Large intestine (tissue), 3 donors: ENCODE measurements around the gene DCUN1D3. TPM values are rescaled to one million over a fixed set of nuclear protein-coding genes. Genes with fewer than 3 reads are reported as not detected.

Experiments used
- DNase-seq, 2 donors: peaks; one replicate each; pipeline versions ENCODE4 v3.0.0 to v3.0.0-alpha.2; 2013
- H3K27ac ChIP-seq: one replicate; pipeline ENCODE4 v1.5.1; 2013; ENCODE audit warnings: low read length
- H3K27me3 ChIP-seq: 2 replicates; pipeline ENCODE4 v1.6.1; 2013; ENCODE audit warnings: low read length; ENCODE audit not compliant: control insufficient read depth, insufficient read depth
- H3K36me3 ChIP-seq: 2 replicates; pipeline ENCODE4 v1.6.1; 2013; ENCODE audit warnings: low read length; ENCODE audit not compliant: control insufficient read depth, insufficient read depth
- H3K4me1 ChIP-seq: one replicate; pipeline ENCODE4 v1.6.1; 2013; ENCODE audit warnings: low read length; ENCODE audit not compliant: control insufficient read depth, insufficient read depth
- H3K4me3 ChIP-seq: one replicate; pipeline ENCODE4 v1.5.1; 2013; ENCODE audit warnings: low read length
- H3K9me3 ChIP-seq: one replicate; pipeline ENCODE4 v1.6.1; 2013; ENCODE audit warnings: mild to moderate bottlenecking, low read depth, low read length, moderate library complexity; ENCODE audit not compliant: control insufficient read depth
- WGBS: methylation state at CpG from one replicate; pipeline ENCODE4 v1.1.5; 2013; ENCODE audit warnings: low lambda C conversion rate; ENCODE audit not compliant: insufficient coverage; 5-methylcytosine and 5-hydroxymethylcytosine counted together
- polyA plus RNA-seq: library from polyadenylated mRNA; unstranded; fragments of 120-200 nt; gene quantifications from one replicate; pipeline ENCODE4 v1.2.1, GENCODE V29; 2013

Gene DCUN1D3
- polyA plus RNA-seq, 1 donor, result 18.3 TPM

- no CpG with 5 or more reads among the region's 3 CpGs for WGBS
- no peaks in the 10 kb centered on the region for H3K9me3 ChIP-seq
- H3K4me3 ChIP-seq, result no peak overlapping the region
- H3K27ac ChIP-seq, result no peak overlapping the region
- peaks cover 8% of the 10 kb centered on the region for H3K4me1 ChIP-seq
- no peaks in the 10 kb centered on the region for H3K27me3 ChIP-seq
- H3K36me3 ChIP-seq, result peaks cover 29% of the 10 kb centered on the region
- no peak for DNase-seq
These were observed 23.7 kb upstream of the DCUN1D3 start for GRCh38 chr16:20923876-20924275.

GRCh38 chr16:20920799-20921198, 20.6 kb upstream of the DCUN1D3 start:
- Histone ChIP-seq H3K27ac (no peak overlapping the region), H3K4me3 (no peak overlapping the region), H3K27me3 (no peaks in the 10 kb centered on the region), H3K36me3 (peaks cover 47% of the 10 kb centered on the region), H3K9me3 (no peaks in the 10 kb centered on the region), H3K4me1 (peaks cover 5% of the 10 kb centered on the region)
- no CpG with 5 or more reads among the region's 2 CpGs for WGBS
- DNase-seq, result no peak

- WGBS, result 86% methylated on average over 1 of the region's 5 CpGs
- Histone ChIP-seq H3K9me3 (no peaks in the 10 kb centered on the region), H3K36me3 (peaks cover 51% of the 10 kb centered on the region), H3K4me1 (no peaks in the 10 kb centered on the region), H3K4me3 (no peak overlapping the region), H3K27me3 (no peaks in the 10 kb centered on the region), H3K27ac (no peak overlapping the region)
- DNase-seq, result no peak
These were observed 19.9 kb upstream of the DCUN1D3 start for GRCh38 chr16:20920091-20920490.

- WGBS, result 100% methylated on average over 1 of the region's 4 CpGs
- H3K27ac ChIP-seq, result no peak overlapping the region
- DNase-seq, result no peak
These were observed 18.5 kb upstream of the DCUN1D3 start for GRCh38 chr16:20918486-20919239.

GRCh38 chr16:20916942-20917341, 16.8 kb upstream of the DCUN1D3 start:
- WGBS, result no CpG with 5 or more reads among the region's 4 CpGs
- H3K36me3 ChIP-seq, result peaks cover 38% of the 10 kb centered on the region
- DNase-seq, result no peak
- H3K4me1 ChIP-seq, result no peaks in the 10 kb centered on the region
- no peak overlapping the region for H3K4me3 ChIP-seq
- no peak overlapping the region for H3K27ac ChIP-seq
- H3K27me3 ChIP-seq, result no peaks in the 10 kb centered on the region
- H3K9me3 ChIP-seq, result no peaks in the 10 kb centered on the region

More at GRCh38 chr16:20918486-20919239, 18.5 kb upstream of the DCUN1D3 start:
- no peaks in the 10 kb centered on the region for H3K27me3 ChIP-seq
- H3K36me3 ChIP-seq, result peaks cover 47% of the 10 kb centered on the region
- H3K4me1 ChIP-seq, result no peaks in the 10 kb centered on the region
- no peak overlapping the region for H3K4me3 ChIP-seq
- H3K9me3 ChIP-seq, result no peaks in the 10 kb centered on the region

GRCh38 chr16:20916289-20916688, 16.1 kb upstream of the DCUN1D3 start:
- Histone ChIP-seq H3K9me3 (no peaks in the 10 kb centered on the region), H3K4me3 (no peak overlapping the region), H3K36me3 (peaks cover 35% of the 10 kb centered on the region), H3K27me3 (no peaks in the 10 kb centered on the region), H3K4me1 (peaks cover 1% of the 10 kb centered on the region), H3K27ac (no peak overlapping the region)
- DNase-seq, result no peak
- no CpG with 5 or more reads among the region's 10 CpGs for WGBS

- Histone ChIP-seq H3K27me3 (no peaks in the 10 kb centered on the region), H3K9me3 (no peaks in the 10 kb centered on the region), H3K4me1 (peaks cover 17% of the 10 kb centered on the region), H3K4me3 (no peak overlapping the region), H3K36me3 (peaks cover 12% of the 10 kb centered on the region), H3K27ac (peak overlapping the region; percentile 79)
- no CpG with 5 or more reads among the region's 1 CpG for WGBS
- no peak for DNase-seq
These were observed 11.2 kb upstream of the DCUN1D3 start for GRCh38 chr16:20911361-20911760.

- DNase-seq, result peak; percentile 40 to 68
- no CpG with 5 or more reads among the region's 2 CpGs for WGBS
- peaks cover 21% of the 10 kb centered on the region for H3K4me1 ChIP-seq
- H3K27ac ChIP-seq, result peak overlapping the region; percentile 79
- H3K27me3 ChIP-seq, result no peaks in the 10 kb centered on the region
- H3K4me3 ChIP-seq, result no peak overlapping the region
- peaks cover 7% of the 10 kb centered on the region for H3K36me3 ChIP-seq
- no peaks in the 10 kb centered on the region for H3K9me3 ChIP-seq
These were observed 10.7 kb upstream of the DCUN1D3 start for GRCh38 chr16:20910781-20911321.

GRCh38 chr16:20906341-20907255, 6.4 kb upstream of the DCUN1D3 start:
- Histone ChIP-seq H3K36me3 (peaks cover 10% of the 10 kb centered on the region), H3K4me3 (no peak overlapping the region), H3K9me3 (no peaks in the 10 kb centered on the region), H3K27me3 (no peaks in the 10 kb centered on the region), H3K4me1 (peaks cover 52% of the 10 kb centered on the region), H3K27ac (peak overlapping the region; percentile 2)
- peak in 1 of 2 donors; percentile 20 for DNase-seq
- no CpG with 5 or more reads among the region's 4 CpGs for WGBS

GRCh38 chr16:20905576-20905975, 5.4 kb upstream of the DCUN1D3 start:
- no peak for DNase-seq
- no peak overlapping the region for H3K27ac ChIP-seq
- no peaks in the 10 kb centered on the region for H3K27me3 ChIP-seq
- WGBS, result no CpG with 5 or more reads among the region's 3 CpGs
- H3K36me3 ChIP-seq, result peaks cover 10% of the 10 kb centered on the region
- no peaks in the 10 kb centered on the region for H3K9me3 ChIP-seq
- H3K4me1 ChIP-seq, result peaks cover 47% of the 10 kb centered on the region
- no peak overlapping the region for H3K4me3 ChIP-seq
